COLO668 (cell line): ENCODE data around the gene GALR2.
"Not testable (repeated sequence)": the region's sequence is repeated elsewhere in the genome, so short reads cannot be mapped to it uniquely, and the experiment has no call there.

Experiments
- DNase-seq: peaks from one replicate; lab custom pipeline; 2025; ENCODE audit not compliant: unreplicated experiment; lab: John Stamatoyannopoulos, UW

Gene GALR2

DNA sequence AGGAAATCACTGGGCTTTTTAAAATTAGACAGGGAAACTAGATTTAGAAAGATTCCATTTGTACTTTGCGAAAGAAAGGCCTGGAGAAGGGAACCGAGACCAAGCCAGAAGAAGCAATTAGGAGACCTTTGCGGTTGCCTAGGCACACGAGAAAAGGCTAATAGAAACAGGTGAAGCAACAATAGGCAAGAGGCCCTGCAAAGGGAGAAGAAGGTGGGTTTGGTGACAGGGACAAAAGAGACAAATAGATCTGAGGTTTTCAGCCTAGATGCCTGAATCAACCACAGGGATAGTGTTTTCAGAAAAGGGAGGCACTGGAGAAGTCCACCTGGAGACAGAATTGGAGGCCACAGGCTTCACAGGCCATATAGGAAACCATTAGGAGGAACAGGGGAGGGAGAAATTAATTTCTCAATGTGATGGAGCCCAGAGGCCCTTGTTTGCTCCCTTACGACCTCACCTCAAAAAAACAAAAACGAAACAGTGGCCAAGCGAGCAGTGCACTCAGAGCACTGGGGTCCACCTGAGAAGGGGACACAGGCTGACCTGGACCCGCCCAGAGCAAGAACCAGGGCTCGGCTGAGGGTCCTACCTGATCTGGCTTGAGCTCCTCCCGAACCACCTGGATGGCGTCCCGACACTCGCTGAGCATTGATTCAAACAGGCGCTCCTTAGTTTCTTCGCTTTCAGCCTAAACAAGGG is 24.6 kb upstream of the GALR2 start:
- no peak for DNase-seq

GRCh38 chr17:76050538-76051467 is 23.8 kb upstream of the GALR2 start:
- DNase-seq = no peak

DNA sequence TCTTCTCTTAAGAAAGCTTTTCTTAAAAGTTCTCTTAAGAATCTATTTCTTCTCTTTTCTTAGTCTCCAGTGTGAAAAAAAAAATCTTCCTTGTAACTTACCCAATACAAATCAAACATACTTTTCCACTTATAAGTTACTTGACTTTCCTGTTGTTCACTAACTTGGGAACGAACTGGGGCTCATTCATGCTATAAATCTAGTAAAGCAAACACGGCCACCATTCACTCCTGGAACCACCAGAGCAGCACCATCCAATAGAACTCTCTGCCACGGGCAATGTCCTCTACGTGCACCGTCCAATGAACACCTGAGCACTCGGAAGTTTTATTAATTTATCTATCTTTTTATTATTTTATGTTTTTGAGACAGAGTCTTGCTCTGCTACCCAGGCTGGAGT is 23.0 kb upstream of the GALR2 start:
- no peak for DNase-seq

DNA sequence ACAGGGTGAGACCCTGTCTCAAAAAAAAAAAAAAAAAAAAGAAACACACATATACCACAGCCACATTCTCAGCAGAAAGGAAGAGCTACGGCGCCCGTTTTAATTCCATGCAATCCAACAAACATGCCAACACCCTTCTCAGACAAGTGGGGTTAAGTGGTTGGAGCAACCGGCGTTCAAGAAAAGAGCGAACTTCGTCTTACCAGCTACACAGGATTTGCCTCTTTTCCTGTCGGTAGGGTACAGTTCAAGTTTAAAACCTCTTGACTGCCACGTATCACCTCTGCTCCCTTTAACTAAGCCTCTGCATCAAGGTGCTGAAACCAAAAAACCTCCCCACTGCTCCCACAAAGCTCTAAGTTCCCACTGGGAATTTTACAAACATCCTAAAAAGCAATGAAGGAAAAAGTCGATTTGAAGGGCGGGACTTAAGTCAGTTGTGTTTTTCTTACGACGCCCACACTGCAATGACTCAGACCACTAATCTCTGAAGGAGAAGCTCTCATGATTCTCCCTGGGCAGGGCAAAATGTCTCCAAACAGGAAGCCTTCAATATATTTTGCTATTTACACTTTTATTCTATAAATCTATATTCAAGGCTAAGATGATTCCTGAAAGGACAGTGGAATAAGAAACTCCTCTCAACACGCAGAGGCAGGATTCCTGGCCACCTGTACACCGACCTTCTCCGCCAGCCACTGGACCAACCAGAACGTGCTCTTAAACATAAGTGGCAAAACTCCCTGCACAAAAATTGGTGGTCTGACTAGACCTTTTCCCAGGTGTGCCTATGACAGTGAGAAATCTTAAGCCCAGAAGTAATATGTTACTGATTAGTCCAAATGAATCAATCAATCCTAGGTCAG is 21.1 kb upstream of the GALR2 start:
- no peak for DNase-seq

DNA sequence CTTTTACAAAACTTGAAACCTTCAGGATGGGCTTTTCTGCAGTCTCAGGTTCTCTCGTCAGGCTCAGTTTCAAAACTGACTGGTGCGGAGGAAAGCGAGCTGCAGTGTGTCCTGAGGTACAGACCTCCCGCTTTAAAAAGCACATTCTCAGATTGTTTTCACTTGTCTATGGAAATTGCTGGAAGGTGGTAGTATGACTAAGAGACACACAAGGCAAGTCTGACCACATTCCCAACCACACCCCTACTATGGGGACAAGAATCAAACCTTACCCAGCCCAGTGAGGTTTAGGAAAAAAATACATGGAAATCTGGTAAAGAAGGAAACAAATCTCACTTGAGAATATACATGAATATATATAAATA is 20.5 kb upstream of the GALR2 start:
- no peak for DNase-seq

DNA sequence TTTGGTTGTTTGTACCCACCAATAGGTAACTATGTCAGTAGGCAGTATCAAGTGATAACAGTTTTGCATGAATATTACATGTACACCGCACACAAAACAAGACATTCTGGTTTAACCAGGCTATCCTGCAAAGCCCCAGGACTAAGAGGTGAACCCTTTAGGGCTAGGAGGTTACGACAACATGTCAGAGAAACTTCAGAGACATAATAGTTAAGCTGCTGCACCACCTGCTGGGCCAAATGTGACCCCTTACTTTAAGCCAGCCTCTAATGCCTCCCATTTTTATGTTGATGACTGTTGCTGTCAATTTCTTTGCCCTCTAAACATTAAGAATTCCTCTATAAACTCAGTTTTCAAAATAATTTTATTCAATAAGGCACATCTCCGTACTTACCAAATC is 17.7 kb upstream of the GALR2 start:
- no peak for DNase-seq

DNA sequence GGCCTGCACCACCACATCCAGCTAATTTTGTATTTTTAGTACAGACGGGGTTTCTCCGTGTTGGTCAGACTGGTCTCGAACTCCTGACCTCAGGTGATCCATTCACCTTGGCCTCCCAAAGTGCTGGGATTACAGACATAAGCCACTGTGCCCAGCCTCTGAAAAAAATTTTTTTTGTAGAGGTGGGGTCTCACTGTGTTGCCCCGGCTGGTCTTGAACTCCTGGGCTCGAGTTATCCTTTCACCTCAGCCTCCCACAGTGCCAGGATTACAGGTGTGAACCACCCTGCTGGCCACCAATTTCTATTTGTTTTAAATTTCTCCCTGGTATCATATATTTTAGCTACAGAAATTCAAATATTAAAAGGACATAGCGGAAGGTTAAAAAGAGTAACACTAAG is 16.3 kb upstream of the GALR2 start:
- DNase-seq = not testable (repeated sequence)

GRCh38 chr17:76063875-76064546 is 10.6 kb upstream of the GALR2 start:
- no peak for DNase-seq

DNA sequence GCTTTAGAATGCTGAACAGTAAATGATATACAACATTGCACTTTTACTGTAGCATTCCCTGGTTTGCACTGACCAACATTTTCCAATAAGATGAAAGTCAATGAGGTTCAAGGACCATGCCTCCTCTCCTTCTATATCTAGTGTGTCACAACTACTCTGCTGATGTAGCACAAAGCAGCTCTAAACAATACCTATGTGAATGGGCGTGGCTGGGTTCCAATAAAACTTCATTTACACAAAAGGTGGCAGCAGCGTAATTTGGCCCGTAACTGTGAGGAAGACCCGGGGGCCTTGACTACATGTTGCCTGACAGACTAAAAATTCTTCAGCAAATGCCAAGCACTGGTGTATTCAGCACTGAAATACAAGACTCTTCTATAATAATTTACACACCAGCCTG is 8.8 kb upstream of the GALR2 start:
- DNase-seq = no peak

- no peak for DNase-seq
These were observed 2.9 kb upstream of the GALR2 start for GRCh38 chr17:76071531-76072147.

DNA sequence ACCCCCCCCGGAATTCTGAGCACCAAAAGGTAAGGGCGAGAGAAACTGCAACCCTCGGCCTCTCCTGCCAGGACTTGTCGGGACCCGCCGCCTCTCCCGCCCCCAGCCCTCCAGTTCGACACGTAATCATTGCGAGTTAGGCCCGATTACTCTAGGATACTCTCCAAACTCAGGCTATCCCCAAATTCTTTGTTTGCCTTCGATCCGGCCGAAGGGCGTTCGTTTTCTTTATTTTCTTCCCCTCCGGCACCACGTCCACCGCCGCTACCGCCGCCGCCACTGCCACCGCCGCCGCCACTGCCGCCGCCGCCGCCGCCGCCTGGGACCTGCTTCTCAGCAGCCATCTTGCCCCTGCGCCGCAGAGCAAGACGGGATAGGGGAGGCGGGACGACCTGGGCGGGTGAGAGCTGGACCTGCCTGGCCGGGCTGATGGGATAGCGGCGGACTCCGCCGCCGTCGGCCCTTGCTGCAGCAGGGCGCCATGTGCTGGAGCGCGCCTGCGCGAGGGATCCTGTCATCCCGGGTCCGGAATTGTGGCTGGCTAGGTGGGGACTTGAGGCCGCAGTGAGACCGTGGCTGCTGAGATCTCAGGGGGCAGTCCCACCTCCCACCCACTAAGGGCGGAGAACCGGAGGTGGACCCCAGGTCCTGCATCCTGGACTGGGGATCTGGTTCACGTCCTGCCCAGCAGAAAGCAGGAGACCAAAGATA is 2.3 kb upstream of the GALR2 start, which contains the start of gene SRP68:
Gene SRP68, minus strand, starts transcription at position 370 of the 711 bp plus-strand sequence. Its CDS starts 26 bp downstream, at position 344.
- DNase-seq = peak; percentile 87

DNA sequence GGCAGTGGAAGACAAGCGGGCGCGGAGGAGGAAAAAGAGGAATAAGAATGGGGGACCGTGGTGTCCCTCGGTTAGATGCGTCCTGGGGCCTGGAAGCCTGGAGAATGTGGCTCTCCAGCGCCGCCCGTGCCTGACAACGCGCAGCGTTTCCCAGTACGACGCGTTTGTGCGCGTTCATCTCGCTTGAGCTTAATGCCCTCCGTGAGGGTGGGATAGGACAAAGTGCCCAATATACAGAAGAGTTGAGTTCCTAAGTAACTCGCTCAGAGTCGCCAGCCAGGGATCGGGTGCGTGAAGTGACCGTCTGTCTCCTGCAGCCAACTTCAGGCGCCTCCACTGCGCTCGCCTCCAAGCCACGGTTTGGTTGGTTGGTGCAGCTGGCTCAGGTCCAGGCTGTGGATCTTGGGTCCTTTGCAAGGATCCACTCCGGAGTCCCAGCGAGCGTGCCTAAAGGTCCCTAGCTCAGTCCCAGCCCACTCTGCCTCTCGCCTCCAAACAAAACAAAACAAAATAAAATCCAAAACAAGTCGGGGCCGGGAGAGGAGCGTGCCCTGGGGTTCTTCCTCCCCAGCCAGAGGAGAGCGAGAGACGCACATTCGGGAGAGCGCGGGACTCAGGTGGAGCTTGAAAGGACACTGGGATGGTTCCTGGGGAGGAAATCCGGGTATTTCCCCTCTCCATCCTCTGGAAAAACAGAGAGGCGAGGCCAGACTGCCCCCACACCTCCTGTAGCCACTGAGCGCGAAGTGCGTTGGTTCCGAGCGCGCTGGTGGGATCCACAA is 974 bp downstream of the GALR2 start:
- DNase-seq = peak; percentile 33

- DNase-seq = peak; percentile 43
These were observed 1.7 kb downstream of the GALR2 start for GRCh38 chr17:76076146-76076764.

GRCh38 chr17:76076765-76077583 is 2.4 kb downstream of the GALR2 start:
- peak; percentile 45 for DNase-seq

GRCh38 chr17:76077584-76078110 is 3.1 kb downstream of the GALR2 start:
- DNase-seq = peak; percentile 33

DNA sequence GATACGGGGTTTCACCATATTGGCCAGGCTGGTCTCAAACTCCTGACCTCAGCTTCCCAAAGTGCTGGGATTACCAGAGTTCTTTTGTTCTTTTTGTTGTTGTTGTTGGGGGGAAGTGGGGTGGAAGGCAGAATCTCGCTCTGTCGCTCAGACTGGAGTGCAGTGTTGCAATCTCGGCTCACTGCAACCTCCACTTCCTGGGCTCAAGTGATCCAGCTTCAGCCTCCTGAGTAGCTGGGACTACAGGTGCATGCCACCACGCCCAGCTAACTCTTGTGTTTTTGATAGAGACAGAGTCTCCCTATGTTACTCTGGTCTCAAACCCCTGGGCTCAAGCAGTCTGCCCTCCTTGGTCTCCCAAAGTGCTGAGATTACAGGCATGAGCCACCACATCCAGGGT is 3.8 kb downstream of the GALR2 start:
- DNase-seq = not testable (repeated sequence)

GRCh38 chr17:76078860-76079534 is 4.4 kb downstream of the GALR2 start, which contains the start of gene ZACN:
ZACN (plus strand) TSS chr17:76079182; CDS start chr17:76079265, 83 bp downstream.
- DNase-seq = peak; percentile 86
